Right hindlimb (tissue), 1 donor: ENCODE measurements around the gene MPC2.
"Not testable (repeated sequence)": the region's sequence is repeated elsewhere in the genome, so short reads cannot be mapped to it uniquely, and the experiment has no call there.

Experiments
- DNase-seq: peaks from one replicate; pipeline ENCODE4 v3.0.0-alpha.2; 2018

The MPC2 gene

DNA sequence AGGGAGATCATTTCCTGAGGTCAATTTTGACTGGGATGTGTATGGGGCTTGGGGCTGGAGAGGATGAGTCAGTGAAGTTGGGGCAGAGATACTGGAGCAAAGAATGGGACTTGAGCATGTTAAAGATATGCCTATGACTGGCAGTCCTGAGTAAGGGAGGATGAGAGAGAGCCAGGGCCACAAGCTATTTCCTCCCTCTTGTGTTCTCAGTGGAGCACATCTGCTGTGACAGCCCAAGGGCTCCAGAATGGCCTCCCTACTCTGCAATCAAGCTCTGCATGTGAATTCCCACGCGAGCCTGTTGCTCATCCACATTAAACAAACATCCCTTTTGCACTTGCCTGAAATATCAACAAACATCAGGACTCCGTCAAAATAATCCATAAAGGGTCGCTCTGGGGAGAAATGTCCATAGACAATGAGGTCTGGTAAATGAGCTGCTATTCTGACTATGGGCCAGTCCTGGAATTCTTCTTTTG is 32.2 kb downstream of the MPC2 start:
- DNase-seq = no peak

DNA sequence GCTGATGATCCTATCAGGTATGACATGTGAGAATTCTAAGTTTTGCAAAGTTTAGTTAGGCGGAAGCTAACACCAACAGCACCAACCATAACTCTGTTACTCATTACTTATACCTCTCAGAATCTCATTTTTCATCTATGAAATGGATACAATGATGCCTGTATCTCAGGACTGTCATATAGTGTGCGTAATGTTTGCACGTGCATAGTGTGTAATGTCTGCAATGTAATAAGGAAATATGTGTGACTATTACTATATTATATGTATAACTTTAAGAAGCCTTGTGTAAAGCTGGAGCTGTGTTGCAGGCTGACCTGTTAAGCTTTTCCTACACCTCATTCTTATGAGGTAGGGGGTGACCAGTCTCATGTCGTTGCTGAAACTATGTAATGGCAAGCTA is 36.0 kb downstream of the MPC2 start:
- DNase-seq = no peak

DNA sequence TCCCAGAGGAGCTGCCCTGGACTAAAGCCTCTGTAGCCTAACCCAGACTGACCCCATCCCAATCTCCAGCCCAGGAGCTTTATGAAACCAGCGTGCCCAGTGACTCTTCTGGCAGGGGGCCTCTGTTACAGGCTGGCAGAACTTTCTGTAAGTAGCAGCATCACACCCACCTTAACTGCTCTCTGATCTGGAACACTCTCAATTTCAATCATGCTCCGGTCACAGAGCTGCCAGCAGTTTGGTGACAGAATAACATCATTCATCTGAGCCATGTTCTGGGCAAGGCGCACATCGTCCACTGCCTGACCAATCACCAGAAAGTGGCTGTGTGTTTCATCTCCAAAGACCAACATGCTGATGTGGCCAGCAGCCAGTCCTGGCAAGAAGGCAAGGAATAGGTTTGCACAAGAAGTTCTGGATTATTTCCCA is 37.6 kb downstream of the MPC2 start:
- DNase-seq = no peak

DNA sequence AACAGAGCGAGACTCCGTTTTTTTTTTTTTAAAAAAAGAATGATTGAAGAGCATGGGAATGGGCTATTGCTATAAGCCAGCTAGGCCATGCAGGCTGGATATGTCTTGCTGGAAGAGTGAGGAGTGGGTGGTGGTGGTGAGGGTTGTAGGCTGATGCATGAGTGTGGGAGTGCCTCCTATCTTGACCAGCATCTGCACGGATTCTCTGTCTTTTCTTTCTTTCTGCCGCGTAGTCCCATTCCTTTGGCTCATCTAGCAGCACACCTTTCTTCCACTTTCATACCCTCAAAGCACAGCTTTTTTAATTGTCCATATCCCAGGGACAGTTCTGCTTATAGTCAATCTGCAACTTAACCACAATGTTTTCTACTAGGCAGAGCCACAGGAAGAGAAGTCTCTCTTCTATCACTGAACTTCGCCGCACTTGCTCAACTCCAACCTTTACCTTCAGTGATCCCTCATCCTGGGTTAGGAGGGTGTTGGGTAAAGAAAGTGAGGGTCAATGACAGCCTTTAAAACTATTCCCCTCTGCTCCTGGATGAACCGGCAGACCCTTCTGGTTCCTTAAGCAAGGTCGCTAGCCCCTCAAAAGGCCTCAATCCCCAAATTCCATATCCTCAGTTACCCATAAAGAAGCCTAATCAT is 38.2 kb downstream of the MPC2 start:
- DNase-seq = no peak

DNA sequence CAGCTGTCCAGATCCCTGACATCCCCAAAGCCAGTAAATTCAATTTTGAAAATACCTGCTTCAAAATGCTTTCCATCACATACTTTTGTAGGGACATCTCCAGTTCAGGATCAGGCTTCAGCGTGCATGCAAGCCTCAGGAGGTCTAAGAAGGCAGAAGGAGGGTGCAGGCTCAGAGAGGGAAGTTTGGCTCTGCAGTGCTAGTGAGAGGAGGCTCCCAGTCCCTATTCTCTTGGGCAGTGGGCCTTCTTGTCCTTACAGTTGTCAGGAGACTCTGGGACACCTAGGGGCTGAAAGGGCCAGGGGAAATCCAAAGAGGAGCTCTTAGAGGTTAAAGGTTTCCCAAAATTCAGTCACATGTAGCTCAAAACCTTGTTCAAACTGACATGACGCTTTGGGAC is 43.1 kb downstream of the MPC2 start:
- DNase-seq = no peak

DNA sequence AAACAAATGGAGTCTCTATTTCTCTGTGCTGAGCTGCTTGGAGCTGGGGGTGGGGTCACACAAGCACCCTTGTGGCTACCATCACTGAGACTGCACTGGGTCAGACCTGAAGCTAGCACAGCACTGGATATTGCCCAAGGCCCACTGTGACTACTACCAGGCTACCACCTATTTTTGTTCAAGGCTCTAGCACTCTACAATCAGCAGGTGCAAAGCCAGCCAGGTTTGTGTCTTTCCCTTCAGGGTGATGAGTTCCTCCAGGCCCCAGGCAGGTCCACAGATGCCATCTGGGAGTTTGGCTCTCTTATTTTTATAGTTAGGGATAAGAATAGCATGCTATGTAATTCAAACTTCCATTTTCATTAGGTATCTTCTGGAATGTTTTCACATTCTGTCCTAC is 46.5 kb downstream of the MPC2 start:
- no peak for DNase-seq

DNA sequence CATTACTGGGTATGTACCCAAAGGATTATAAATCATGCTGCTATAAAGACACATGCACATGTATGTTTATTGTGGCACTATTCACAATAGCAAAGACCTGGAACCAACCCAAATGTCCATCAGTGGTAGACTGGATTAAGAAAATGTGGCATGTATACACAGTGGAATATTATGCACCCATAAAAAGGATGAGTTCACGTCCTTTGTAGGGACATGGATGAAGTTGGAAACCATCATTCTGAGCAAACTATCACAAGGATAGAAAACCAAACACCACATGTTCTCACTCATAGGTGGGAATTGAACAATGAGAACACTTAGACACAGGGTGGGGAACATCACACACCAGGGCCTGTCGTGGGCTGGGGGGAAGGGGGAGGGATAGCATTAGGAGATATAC is 49.7 kb downstream of the MPC2 start:
- DNase-seq = not testable (repeated sequence)

DNA sequence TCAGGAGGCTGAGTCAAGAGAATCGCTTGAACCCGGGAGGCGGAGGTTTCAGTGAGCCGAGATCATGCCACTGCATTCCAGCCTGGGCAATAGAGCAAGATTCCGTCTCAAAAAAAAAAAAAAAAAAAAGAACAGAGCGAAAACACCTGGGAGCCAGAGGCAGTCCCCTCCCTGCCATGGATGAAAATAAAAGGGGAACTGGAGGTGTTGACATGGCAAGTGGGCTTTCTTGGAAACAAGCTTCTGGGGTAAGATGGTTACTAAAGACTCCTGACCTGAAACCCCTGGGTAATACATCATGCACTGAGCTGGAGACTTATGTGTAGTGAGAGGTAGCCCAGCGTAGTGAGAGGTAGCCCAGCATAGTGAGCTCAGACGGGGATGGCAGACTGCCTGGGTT is 54.5 kb downstream of the MPC2 start:
- no peak for DNase-seq

DNA sequence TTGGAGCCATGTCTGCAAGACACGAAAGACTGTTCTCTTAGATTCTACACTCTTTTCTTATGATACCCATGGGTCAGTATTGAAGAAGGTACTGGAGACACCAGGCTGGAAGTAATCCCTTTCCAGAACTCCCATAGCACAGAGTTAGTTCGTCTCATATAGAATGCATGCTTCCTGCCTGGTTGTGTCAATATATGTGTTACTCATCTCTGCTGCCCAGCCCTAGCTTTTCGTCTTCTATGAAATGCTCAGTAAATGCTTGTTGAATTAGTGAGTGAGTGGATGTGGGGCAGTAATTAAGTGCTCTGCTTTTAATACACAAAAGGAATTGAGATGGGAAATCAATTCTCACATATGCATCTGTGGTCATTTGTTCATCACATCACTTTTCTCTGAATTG is 55.1 kb downstream of the MPC2 start:
- no peak for DNase-seq

DNA sequence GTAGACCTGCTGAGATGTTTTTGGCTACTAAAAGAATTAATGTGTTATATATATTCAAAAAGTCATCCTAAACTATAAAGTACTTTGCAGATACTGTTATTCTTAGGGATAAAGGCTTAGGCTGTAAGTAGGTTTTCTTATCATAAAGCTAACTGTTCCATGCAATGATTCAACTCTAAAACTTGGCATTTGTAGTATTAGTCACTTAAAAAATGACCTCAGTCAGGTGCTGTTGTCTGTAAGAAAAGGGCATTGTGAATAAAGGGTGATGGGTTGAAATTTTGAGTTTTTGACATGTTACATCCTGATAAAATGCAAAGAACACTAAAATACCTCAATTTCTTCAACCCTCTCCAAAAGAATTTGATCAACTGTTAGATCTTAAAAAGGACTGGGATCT is 55.8 kb downstream of the MPC2 start:
- no peak for DNase-seq

DNA sequence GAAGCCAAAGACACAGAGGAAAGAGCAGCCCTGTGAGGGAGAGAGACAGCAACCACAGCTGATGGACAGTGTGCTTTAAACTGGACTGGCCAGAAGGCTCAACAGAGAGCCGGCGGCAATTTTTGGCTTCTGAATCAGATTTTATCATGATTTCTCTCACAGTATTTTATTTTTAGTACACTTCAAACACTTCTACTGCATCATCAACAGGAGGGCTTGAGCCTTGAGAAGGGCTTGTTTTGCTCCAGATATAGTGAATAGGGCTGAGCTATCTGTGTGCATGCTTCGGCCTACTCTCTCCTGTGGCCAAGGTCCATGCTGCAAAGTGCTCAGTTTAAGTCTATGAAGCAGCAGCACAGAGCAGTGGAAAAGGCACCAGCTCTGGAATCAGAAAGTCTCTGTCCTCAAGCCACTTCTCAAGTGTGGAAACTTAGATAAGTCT is 56.3 kb downstream of the MPC2 start:
- DNase-seq = no peak

DNA sequence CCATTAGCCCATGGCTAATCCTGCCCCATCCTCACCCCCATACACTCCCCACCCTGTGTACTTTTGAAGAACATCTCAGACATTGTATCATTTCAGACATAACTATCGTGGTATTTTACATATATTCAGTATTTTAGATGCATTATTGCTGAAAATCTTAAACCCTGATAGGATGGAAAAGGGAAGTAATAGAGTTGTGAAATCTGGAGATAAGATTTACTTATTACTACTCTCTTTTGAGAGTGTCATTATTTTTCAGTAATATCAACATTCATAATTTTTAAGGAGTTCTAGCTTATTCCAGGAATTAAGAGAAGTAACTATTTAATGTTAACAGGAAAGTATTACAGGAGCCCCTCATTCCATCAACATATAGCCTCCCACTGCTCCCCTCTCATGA is 57.4 kb downstream of the MPC2 start:
- DNase-seq = no peak

DNA sequence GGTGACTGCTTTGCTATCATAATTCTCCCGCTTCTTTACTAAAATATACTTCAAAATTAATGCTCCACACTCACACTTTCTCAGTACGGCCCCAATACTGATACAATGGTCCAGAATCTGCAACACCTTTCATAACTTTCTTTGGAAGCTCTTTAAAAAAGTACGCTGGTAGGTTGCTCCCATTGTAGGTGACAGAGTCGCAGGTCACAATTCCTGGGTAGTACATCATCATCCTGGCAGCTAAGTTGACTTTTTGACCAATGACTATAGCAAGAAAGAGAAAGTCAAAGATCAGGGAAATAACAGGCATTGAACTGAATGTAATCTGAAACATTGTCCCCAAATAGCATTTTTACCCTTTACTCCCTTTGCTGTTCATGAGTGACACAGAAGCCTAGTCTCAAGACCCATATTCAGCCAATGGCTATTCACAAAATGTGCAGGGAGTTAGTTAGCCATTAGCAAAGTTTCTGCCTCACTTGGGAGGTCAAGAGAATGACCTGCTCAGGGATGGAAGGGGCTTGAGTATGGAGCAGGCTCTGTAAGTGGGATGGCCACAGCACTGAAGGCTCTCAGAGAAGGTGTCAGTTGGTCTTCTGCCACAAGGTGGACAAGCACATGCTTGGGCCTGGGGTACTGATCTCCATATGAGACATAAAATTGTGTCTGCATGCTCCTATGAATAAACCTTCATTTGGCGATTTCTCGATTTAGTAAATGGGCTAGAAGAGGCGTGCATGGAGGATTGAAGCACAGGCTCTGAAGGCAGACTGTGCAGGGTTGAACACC is 58.3 kb downstream of the MPC2 start:
- DNase-seq = no peak

DNA sequence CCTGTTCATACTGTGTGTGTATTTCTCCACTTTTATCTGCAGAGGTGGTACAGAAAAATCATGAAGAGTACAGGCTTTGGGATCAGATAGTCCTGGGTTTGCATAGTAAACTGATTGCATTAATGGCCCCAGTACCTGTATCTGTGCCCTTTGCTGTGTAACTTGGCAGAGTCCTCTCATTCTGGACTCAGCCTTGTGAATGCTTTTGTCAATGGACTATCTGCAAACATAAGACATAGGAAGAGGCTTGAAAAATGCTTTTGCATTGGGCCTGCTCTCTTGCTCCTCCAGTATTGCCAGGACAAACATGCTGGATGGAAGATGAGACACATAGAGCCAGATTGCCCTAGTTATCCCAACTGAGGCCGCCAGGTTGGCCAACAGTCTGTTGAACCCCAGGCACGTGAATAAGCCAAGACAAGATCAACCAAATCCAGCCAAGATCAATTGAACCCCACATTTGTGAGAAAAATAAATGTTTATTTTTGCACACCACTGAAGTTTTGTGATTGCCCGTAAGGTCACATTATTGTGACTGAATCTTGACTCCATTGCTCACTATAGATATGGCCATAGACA is 60.2 kb downstream of the MPC2 start:
- no peak for DNase-seq

DNA sequence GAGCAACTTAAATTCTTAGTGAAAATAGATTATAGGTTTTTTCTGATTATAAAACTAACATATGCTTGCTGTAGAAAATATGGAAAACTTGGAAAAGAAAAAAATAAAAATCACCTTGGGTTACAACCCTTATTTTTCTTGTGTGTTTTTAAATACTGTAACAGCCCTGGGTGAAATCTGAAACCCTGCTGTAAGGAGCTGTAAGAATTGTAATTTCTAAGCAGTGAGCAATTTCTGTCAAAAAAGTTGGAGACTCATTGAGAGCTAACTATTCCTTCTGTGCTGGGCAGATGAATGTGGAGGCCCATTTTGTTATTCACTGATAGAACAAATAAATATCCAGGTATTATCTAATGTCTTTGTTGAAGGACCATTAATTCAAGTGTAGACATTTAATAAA is 65.5 kb downstream of the MPC2 start:
- no peak for DNase-seq

DNA sequence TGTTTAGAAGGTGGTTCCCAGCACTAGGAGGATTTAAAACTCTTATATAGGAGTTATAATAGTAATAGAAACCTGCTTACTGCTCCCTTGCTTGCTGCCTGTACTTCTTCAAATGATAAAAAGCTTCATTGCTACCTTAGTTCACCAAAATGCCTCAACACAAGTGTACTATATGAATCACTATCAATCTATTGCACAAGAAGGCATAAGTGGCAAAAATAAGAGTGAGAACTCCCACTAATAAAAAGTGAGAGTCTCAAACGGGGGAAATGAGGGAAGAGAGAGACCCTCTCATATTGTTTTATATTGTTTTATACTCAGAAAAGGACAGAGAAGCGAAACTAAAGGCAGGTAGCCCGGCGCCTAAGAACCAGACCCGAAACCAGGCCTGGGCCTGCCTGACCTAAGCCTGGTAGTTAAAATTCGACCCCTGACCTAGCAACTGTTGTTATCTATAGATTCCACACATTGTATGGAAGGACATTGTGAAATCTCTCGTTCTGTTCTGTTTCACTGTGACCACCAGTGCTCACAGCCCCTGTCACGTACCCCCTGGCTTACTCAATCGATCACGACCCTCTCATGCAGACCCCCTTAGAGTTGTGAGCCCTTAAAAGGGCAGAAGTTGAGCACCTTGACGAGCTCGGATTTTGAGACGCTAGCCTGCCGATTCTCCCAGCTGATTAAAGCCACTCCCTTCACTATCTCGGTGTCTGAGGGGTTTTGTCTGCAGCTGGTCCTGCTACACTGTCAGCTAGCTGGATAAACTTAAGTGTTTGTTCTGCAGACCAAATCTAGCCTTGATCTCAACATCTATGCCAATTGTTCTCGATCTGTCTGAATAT is 67.5 kb downstream of the MPC2 start:
- not testable (repeated sequence) for DNase-seq

DNA sequence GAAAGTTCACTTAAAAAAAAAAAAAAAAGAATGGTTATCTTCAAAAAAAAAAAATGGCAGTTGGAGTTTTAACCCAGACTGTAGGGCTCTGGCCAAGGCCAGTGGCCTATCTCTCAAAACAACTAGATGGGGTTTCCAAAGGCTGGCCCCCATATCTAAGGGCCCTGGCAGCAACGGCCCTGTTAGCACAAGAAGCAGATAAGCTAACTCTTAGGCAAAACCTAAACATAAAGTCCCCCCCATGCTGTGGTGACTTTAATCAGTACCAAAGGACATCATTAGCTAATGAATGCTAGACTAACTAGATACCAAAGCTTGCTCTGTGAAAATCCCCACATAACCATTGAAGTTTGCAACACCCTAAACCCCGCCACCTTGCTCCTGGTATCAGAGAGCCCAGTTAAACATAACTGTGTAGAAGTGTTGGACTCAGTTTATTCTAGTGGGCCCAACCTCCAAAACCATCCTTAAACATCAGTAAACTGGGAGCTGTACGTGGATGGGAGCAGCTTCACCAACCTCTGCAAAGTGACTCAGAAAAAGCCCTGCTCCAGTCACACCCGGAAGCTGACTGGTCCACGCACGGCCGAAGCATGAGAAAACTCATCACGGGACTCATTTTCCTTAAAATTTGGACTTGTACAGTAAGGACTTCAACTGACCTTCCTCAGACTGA is 70.0 kb downstream of the MPC2 start:
- DNase-seq = not testable (repeated sequence)
